ENCODE results near the gene ZWILCH. TPM values are rescaled to one million over a fixed set of nuclear protein-coding genes. Genes with fewer than 3 reads are reported as not detected.
A peak's percentile ranks its signal among the peaks of the same experiment; 100 is the strongest.

The ZWILCH gene
- polyA plus RNA-seq, 1 of the 3 experiments (the other 2 are of a cell fraction), result 8.2 TPM

GRCh38 chr15:66566963-66567531 is 61.9 kb downstream of the ZWILCH start:
- no peak overlapping the region for H3K9ac ChIP-seq
- H3K36me3 ChIP-seq (replicated peaks in 1 of 2; ENCODE audit: control insufficient read depth in 1 of 2, insufficient read depth in 2 of 2, low read length in 1 of 2), result no peaks in the 10 kb centered on the region
- no peaks in the 10 kb centered on the region for H3K27me3 ChIP-seq (ENCODE audit: insufficient read depth)
- 19% methylated on average over 11 of the region's 15 CpGs for WGBS (ENCODE audit: low lambda C conversion rate)
- peak overlapping the region; percentile 58; the same call in 1 of the 2 replicates for H2AFZ ChIP-seq (ENCODE audit: low read depth)
- no peaks in the 10 kb centered on the region for H3K79me2 ChIP-seq (ENCODE audit: insufficient read depth)
- peaks cover 3 to 7% of the 10 kb centered on the region in 2 experiments; a peak in 2 of 4 replicates for H3K4me1 ChIP-seq (ENCODE audit: control insufficient read depth in 1 of 2, insufficient read depth in 2 of 2, low read depth in 1 of 2, low read length in 1 of 2)
- no peaks in the 10 kb centered on the region for H3K9me3 ChIP-seq
- H3F3A ChIP-seq (replicated peaks; ENCODE audit: insufficient read depth), result no peaks in the 10 kb centered on the region
- ChIA-PET CTCF (interaction anchor here (0.6 to 2.3 kb wide), 23 partner anchors 8 to 650 kb away, joined by 3 to 11 read pairs (median 5); partner anchors contain the start of gene ZWILCH), POLR2A (no interaction called here)
- H3K27ac ChIP-seq (ENCODE audit: low read depth in 2 of 2, low read length in 1 of 2), result no peak overlapping the region
- peak overlapping the region in 1 of 2 experiments; percentile 24; a peak in 1 of 4 replicates for H3K4me3 ChIP-seq (ENCODE audit: low read depth in 2 of 2, low read length in 1 of 2)
- no peak overlapping the region for H3K4me2 ChIP-seq
- TF ChIP-seq, protein P1, sequence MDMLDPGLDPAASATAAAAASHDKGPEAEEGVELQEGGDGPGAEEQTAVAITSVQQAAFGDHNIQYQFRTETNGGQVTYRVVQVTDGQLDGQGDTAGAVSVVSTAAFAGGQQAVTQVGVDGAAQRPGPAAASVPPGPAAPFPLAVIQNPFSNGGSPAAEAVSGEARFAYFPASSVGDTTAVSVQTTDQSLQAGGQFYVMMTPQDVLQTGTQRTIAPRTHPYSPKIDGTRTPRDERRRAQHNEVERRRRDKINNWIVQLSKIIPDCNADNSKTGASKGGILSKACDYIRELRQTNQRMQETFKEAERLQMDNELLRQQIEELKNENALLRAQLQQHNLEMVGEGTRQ (IDR thresholded peaks at IDR 0.05; ENCODE audit: borderline replicate concordance, low read depth, low read length), result no peak
- TF ChIP-seq TCF12 (IDR thresholded peaks at IDR 0.05), result no peak
- TF ChIP-seq MEF2A (IDR thresholded peaks at IDR 0.05; ENCODE audit: borderline replicate concordance, low read depth), result no peak
- TF ChIP-seq RAD21 (IDR thresholded peaks at IDR 0.05; ENCODE audit: low read length), result peak; percentile 54
- TF ChIP-seq TAF1 (IDR thresholded peaks at IDR 0.05; ENCODE audit: borderline replicate concordance, low read depth, low read length), result no peak
- TF ChIP-seq GABPA (IDR thresholded peaks at IDR 0.05; ENCODE audit: low read depth), result no peak
- no peak for TF ChIP-seq NFIC (IDR thresholded peaks at IDR 0.05; ENCODE audit: borderline replicate concordance)
- peak; percentile 28; the same call in 1 of the 2 replicates for TF ChIP-seq SMC3 (IDR thresholded peaks at IDR 0.05; ENCODE audit: low read depth, low read length)
- no peak for TF ChIP-seq TEAD4 (IDR thresholded peaks at IDR 0.05; ENCODE audit: borderline replicate concordance, insufficient read depth)
- TF ChIP-seq POLR2AphosphoS5 (IDR thresholded peaks at IDR 0.05; ENCODE audit: low read depth, low read length), result no peak
- TF ChIP-seq JUND (IDR thresholded peaks at IDR 0.05), result no peak
- TF ChIP-seq, protein P2, sequence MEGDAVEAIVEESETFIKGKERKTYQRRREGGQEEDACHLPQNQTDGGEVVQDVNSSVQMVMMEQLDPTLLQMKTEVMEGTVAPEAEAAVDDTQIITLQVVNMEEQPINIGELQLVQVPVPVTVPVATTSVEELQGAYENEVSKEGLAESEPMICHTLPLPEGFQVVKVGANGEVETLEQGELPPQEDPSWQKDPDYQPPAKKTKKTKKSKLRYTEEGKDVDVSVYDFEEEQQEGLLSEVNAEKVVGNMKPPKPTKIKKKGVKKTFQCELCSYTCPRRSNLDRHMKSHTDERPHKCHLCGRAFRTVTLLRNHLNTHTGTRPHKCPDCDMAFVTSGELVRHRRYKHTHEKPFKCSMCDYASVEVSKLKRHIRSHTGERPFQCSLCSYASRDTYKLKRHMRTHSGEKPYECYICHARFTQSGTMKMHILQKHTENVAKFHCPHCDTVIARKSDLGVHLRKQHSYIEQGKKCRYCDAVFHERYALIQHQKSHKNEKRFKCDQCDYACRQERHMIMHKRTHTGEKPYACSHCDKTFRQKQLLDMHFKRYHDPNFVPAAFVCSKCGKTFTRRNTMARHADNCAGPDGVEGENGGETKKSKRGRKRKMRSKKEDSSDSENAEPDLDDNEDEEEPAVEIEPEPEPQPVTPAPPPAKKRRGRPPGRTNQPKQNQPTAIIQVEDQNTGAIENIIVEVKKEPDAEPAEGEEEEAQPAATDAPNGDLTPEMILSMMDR (IDR thresholded peaks at IDR 0.05), result peak; percentile 83
- no peak for TF ChIP-seq IRF3 (IDR thresholded peaks at IDR 0.05; ENCODE audit: low read depth, low read length)
- no peaks in the 10 kb centered on the region for H3K9me2 ChIP-seq
- peak; percentile 87 for DNase-seq
- no peaks in the 10 kb centered on the region for H4K20me1 ChIP-seq (ENCODE audit: insufficient read depth)

DNA sequence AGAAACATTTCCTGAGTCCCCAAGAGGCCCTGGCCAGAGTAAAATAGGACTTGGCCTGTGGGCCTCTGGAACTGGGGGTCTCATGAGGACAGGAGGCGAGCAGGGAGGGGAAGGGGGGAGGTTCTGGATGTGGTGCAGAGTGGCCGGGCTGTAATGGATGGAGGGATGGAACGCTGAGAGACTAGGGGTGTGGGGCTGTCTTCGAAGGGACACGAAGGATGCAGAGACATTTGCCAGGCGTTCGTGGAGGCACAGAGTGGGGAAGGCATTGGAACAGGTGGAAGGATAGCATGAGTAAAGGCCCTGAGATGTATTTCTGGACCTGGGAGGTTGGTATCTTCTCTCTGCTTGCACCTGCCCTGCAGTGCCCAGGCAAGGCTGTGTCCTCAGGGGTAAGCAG is 62.8 kb downstream of the ZWILCH start:
- Histone ChIP-seq H3K4me3 (ENCODE audit: low read depth in 2 of 2, low read length in 1 of 2) (no peak overlapping the region), H3K9me2 (no peaks in the 10 kb centered on the region), H3K79me2 (ENCODE audit: insufficient read depth) (no peaks in the 10 kb centered on the region), H3K4me2 (no peak overlapping the region), H3K9me3 (no peaks in the 10 kb centered on the region), H3K36me3 (replicated peaks in 1 of 2; ENCODE audit: control insufficient read depth in 1 of 2, insufficient read depth in 2 of 2, low read length in 1 of 2) (no peaks in the 10 kb centered on the region), H3K27ac (ENCODE audit: low read depth in 2 of 2, low read length in 1 of 2) (no peak overlapping the region), H3K27me3 (ENCODE audit: insufficient read depth) (no peaks in the 10 kb centered on the region), H3K9ac (no peak overlapping the region), H3K4me1 (ENCODE audit: control insufficient read depth in 1 of 2, insufficient read depth in 2 of 2, low read depth in 1 of 2, low read length in 1 of 2) (peaks cover 3 to 8% of the 10 kb centered on the region in 2 experiments; a peak in 2 of 4 replicates), H2AFZ (ENCODE audit: low read depth) (no peak overlapping the region), H4K20me1 (ENCODE audit: insufficient read depth) (no peaks in the 10 kb centered on the region), H3F3A (replicated peaks; ENCODE audit: insufficient read depth) (no peaks in the 10 kb centered on the region)
- 83% methylated on average over 7 of the region's 7 CpGs for WGBS (ENCODE audit: low lambda C conversion rate)
- no peak for DNase-seq
- CTCF ChIA-PET, result interaction anchor here (0.8 to 2.1 kb wide), 11 partner anchors 9 to 130 kb away, joined by 3 to 9 read pairs (median 5); no protein-coding TSS in a partner anchor
- POLR2A ChIA-PET, result no interaction called here
- TF ChIP-seq PBX3 (IDR thresholded peaks at IDR 0.05) (no peak), TCF12 (IDR thresholded peaks at IDR 0.05) (no peak), RAD21 (IDR thresholded peaks at IDR 0.05; ENCODE audit: low read length) (no peak), EZH2phosphoT487 (IDR thresholded peaks at IDR 0.05; ENCODE audit: borderline replicate concordance, low read depth) (no peak), MEF2A (IDR thresholded peaks at IDR 0.05; ENCODE audit: borderline replicate concordance, low read depth) (no peak), POLR2AphosphoS5 (IDR thresholded peaks at IDR 0.05; ENCODE audit: low read depth, low read length) (no peak), SIN3A (IDR thresholded peaks at IDR 0.05; ENCODE audit: borderline replicate concordance, low read depth, low read length) (no peak), FOSL2 (IDR thresholded peaks at IDR 0.05; ENCODE audit: borderline replicate concordance, low read depth) (no peak)
- TF ChIP-seq, protein P3, sequence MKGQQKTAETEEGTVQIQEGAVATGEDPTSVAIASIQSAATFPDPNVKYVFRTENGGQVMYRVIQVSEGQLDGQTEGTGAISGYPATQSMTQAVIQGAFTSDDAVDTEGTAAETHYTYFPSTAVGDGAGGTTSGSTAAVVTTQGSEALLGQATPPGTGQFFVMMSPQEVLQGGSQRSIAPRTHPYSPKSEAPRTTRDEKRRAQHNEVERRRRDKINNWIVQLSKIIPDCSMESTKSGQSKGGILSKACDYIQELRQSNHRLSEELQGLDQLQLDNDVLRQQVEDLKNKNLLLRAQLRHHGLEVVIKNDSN (IDR thresholded peaks at IDR 0.05; ENCODE audit: borderline replicate concordance, low read depth), result no peak
- TF ChIP-seq, protein P2 (IDR thresholded peaks at IDR 0.05), result no peak
